Kidney (tissue), 14 donors: ENCODE results near the gene ZDHHC14. TPM values are rescaled to one million over a fixed set of nuclear protein-coding genes. Genes with fewer than 3 reads are reported as not detected.

Experiments
- DNase-seq, 5 donors: peaks; one replicate each; pipeline ENCODE4 v3.0.0-alpha.2; 2013 to 2020
- FAIRE-seq: peaks from 2 replicates; lab custom pipeline; 2012; peaks lifted over from hg19 to GRCh38; lab: Jason Lieb, UNC
- H3K27ac ChIP-seq, 2 donors: one replicate each; pipeline ENCODE4 v1.7.0; 2013; ENCODE audit warnings: low read depth in 2 of 2, low read length in 2 of 2, inconsistent platforms in 1 of 2
- H3K27me3 ChIP-seq: one replicate; pipeline ENCODE4 v1.7.1; 2013; ENCODE audit warnings: low read length, inconsistent platforms; ENCODE audit not compliant: control insufficient read depth, insufficient read depth
- H3K36me3 ChIP-seq, 3 donors: one replicate each; pipeline versions ENCODE4 v1.7.0 to v1.7.1; 2013; ENCODE audit warnings: low read length in 3 of 3, control low read depth in 1 of 3, inconsistent platforms in 1 of 3; ENCODE audit not compliant: insufficient read depth in 3 of 3, control insufficient read depth in 2 of 3
- H3K4me1 ChIP-seq, 3 donors: one replicate each; pipeline versions ENCODE4 v1.7.0 to v1.7.1; 2013; ENCODE audit warnings: low read length in 3 of 3, inconsistent platforms in 1 of 3, low read depth in 1 of 3; ENCODE audit not compliant: control insufficient read depth in 2 of 3, insufficient read depth in 2 of 3
- H3K4me3 ChIP-seq, 3 donors: one replicate each; pipeline versions ENCODE4 v1.7.0 to v1.8.1; 2013; ENCODE audit warnings: low read length in 3 of 3, control low read depth in 1 of 3, inconsistent platforms in 1 of 3
- H3K9ac ChIP-seq, 3 donors: one replicate each; pipeline versions ENCODE4 v1.7.0 to v1.7.1; 2013; ENCODE audit warnings: low read length in 3 of 3, control low read depth in 1 of 3, inconsistent platforms in 1 of 3
- H3K9me3 ChIP-seq, 3 donors: one replicate each; pipeline versions ENCODE4 v1.7.0 to v1.7.1; 2013; ENCODE audit warnings: low read length in 3 of 3, control low read depth in 1 of 3, inconsistent platforms in 1 of 3; ENCODE audit not compliant: control insufficient read depth in 2 of 3, insufficient read depth in 1 of 3
- intact Hi-C: fragments of 100-400 bp; cut with DNase I; formaldehyde crosslinking; loops from one replicate; pipeline ENCODE4 v1.11.1; 2022
- polyA plus RNA-seq: library from polyadenylated mRNA; stranded (reverse); fragments of 350-450 nt; fragmentation: Illumina TruSeq; extraction: RNeasy Lipid Tissue Mini Kit (QIAGEN cat#74804); gene quantifications from one replicate; pipeline ENCODE4 v1.2.3, GENCODE V29; 2014; ENCODE audit warnings: low read depth, low replicate concordance; ENCODE audit not compliant: insufficient read depth
- total RNA-seq: library from RNA; stranded (reverse); fragmentation: NEBNext Ultra II Directional; extraction: Animal tissue kit (Norgen Biotek cat#: 25700); gene quantifications from one replicate; pipeline ENCODE4 v1.2.1, GENCODE V29; 2021
- TF ChIP-seq, protein P1 (sequence below): IDR thresholded peaks from 3 replicates; pipeline ENCODE4 v1.5.1; 2012; ENCODE audit warnings: mild to moderate bottlenecking, moderate library complexity, borderline replicate concordance; ENCODE audit not compliant: insufficient read depth; ENCODE audit errors: extremely low read depth
- donor health status: control.
- donor health status: control.
- donor health status: control.
- donor health status: control.
- donor health status: control.
- donor health status: DM: yes; HTN: yes; CAD: no.
- donor health status: Normal renal cell carcinoma (clear cell type).

Gene ZDHHC14
- total and polyA plus RNA-seq, 2 donors from 2014 or later, result 13.5 to 26.7 TPM

DNA sequence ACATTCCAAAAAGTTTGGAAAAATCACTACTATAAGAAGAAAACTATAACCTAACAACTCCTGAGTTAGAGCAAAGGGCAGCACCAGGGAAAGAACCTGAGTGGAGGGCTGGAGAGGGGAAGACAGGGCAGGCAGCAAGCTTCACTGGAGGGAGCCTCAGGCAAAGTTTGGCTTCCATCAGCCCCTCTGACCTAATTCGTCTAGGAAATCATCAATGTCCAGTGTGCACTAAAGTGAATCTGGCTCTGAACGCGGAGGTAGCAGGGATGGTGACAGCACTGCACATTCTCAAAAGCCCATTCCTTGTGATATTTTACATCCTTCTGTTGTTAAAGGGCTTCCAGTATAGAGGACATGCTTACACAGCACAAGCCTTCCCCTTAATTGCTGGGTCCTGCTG, 87.1 kb downstream of the ZDHHC14 start:
- no peaks in the 10 kb centered on the region for H3K27me3 ChIP-seq
- H3K9me3 ChIP-seq, result no peaks in the 10 kb centered on the region
- H3K36me3 ChIP-seq, result no peaks in the 10 kb centered on the region
- peaks cover 0 to 3% (median under 1%) of the 10 kb centered on the region in 3 donors for H3K4me1 ChIP-seq
- intact Hi-C loops, result no loop called here
- no peak overlapping the region for H3K9ac ChIP-seq
- no peak for FAIRE-seq
- TF ChIP-seq, protein P1, sequence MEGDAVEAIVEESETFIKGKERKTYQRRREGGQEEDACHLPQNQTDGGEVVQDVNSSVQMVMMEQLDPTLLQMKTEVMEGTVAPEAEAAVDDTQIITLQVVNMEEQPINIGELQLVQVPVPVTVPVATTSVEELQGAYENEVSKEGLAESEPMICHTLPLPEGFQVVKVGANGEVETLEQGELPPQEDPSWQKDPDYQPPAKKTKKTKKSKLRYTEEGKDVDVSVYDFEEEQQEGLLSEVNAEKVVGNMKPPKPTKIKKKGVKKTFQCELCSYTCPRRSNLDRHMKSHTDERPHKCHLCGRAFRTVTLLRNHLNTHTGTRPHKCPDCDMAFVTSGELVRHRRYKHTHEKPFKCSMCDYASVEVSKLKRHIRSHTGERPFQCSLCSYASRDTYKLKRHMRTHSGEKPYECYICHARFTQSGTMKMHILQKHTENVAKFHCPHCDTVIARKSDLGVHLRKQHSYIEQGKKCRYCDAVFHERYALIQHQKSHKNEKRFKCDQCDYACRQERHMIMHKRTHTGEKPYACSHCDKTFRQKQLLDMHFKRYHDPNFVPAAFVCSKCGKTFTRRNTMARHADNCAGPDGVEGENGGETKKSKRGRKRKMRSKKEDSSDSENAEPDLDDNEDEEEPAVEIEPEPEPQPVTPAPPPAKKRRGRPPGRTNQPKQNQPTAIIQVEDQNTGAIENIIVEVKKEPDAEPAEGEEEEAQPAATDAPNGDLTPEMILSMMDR, result no peak
- DNase-seq, result no peak
- no peak overlapping the region for H3K27ac ChIP-seq
- no peak overlapping the region for H3K4me3 ChIP-seq

DNA sequence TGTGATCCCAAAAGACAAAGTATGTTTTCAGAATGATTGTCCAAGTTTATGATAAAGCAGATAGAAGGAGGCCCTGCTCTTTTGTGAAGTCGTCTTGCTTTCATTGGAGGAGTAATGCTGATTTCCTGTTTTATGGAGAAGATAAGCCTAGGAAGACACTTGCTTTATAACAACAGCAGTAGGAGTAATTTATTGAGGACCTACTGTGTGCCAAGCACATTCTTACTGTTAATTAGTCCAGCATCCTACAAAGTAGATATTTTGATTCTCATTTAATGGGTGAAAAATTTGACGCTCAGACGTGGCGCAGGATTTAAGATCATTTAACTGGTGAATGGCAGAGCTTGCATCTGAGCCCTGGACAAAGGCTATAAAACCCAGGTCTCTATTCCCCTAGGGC, 87.6 kb downstream of the ZDHHC14 start:
- DNase-seq (no peak), FAIRE-seq (no peak)
- H3K27me3 ChIP-seq, result no peaks in the 10 kb centered on the region
- no peaks in the 10 kb centered on the region for H3K9me3 ChIP-seq
- intact Hi-C loops, result no loop called here
- no peaks in the 10 kb centered on the region for H3K36me3 ChIP-seq
- no peak overlapping the region for H3K4me3 ChIP-seq
- H3K4me1 ChIP-seq, result no peaks in the 10 kb centered on the region
- H3K9ac ChIP-seq, result no peak overlapping the region
- H3K27ac ChIP-seq, result no peak overlapping the region
- TF ChIP-seq, protein P1, result no peak

DNA sequence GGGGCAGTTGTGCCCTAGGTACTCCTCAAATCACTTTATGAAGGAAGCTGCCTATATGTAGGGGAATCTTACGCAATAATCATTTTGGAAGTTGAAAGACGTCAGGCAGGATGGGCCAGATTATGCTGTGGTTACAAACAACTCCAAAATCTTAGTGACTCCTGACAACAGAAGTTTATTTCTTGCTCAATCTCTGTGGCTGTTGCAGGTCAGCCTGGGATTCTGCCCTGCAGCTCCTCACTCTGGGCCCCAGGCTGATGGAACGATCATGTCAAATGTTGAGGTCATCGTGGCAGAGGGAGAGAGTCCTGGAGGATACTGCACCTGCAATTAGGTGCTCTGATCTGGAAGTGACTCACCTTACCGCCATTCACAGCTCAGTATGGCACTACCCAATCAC, 88.4 kb downstream of the ZDHHC14 start:
- DNase-seq (no peak), FAIRE-seq (no peak)
- H3K27ac ChIP-seq, result no peak overlapping the region
- no peak overlapping the region for H3K4me3 ChIP-seq
- no peaks in the 10 kb centered on the region for H3K27me3 ChIP-seq
- H3K36me3 ChIP-seq, result no peaks in the 10 kb centered on the region
- intact Hi-C loops, result no loop called here
- H3K9ac ChIP-seq, result no peak overlapping the region
- no peaks in the 10 kb centered on the region for H3K4me1 ChIP-seq
- no peaks in the 10 kb centered on the region for H3K9me3 ChIP-seq
- TF ChIP-seq, protein P1, result no peak

DNA sequence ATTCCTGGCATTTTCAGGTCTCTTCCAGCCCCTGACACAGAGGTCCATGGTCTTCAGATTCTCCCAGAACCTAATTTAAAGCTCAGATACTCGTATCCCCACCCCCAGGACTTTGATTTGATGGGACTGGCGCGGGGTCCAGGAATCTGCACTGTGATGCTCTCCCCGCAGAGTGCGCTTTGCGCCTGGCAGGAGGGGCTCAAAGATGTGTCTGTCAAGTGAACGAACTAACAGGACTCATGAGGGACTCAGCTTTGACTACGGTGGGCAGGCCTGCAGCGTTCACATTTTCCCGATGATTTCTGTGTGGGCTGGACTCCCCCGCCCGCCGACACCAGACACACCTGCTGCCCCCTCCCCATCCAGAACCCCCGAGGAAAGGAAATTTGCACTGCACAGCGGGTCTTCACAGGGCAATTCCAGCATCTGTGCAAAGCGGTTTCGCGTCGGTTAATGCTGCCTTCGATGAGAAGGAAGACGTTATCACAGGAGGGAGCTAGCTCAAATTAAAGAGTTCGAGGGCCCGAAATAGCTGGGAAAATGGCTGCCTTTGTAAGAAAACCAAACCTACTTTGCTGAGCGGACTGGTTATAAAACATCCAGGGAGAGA, 90.2 kb downstream of the ZDHHC14 start:
- Histone ChIP-seq H3K27me3 (no peaks in the 10 kb centered on the region), H3K4me3 (no peak overlapping the region), H3K36me3 (no peaks in the 10 kb centered on the region), H3K9me3 (no peaks in the 10 kb centered on the region), H3K9ac (no peak overlapping the region), H3K27ac (no peak overlapping the region), H3K4me1 (no peaks in the 10 kb centered on the region)
- DNase-seq, result no peak
- TF ChIP-seq, protein P1, result no peak
- no peak for FAIRE-seq
- intact Hi-C loops, result no loop called here
